ENCODE results near the gene PM20D1. TPM values are rescaled to one million over a fixed set of nuclear protein-coding genes. Genes with fewer than 3 reads are reported as not detected.

The PM20D1 gene
- total and polyA plus RNA-seq, 2 donors from 2014 or later: 0.69 to 1.6 TPM

GRCh38 chr1:205851993-205852392, 2.1 kb upstream of the PM20D1 start:
- Histone ChIP-seq H3K27ac (ENCODE audit: low read depth in 2 of 2, low read length in 2 of 2) (no peak overlapping the region), H3K27me3 (ENCODE audit: control insufficient read depth, insufficient read depth, low read length) (no peaks in the 10 kb centered on the region), H3K9me3 (ENCODE audit: control insufficient read depth in 2 of 3, insufficient read depth in 1 of 3, low read length in 3 of 3) (peaks cover 0 to 11% (median 0%) of the 10 kb centered on the region in 3 donors), H3K4me3 (ENCODE audit: low read length in 3 of 3) (no peak overlapping the region), H3K36me3 (ENCODE audit: control insufficient read depth in 2 of 3, insufficient read depth in 3 of 3, low read length in 3 of 3) (no peaks in the 10 kb centered on the region), H3K9ac (ENCODE audit: low read length in 3 of 3) (no peak overlapping the region), H3K4me1 (ENCODE audit: control insufficient read depth in 2 of 3, insufficient read depth in 2 of 3, low read depth in 1 of 3, low read length in 3 of 3) (no peaks in the 10 kb centered on the region)
- DNase-seq (no peak), FAIRE-seq (no peak)
- intact Hi-C loops (cut with DNase I): no loop called here
- no peak for TF ChIP-seq CTCF (IDR thresholded peaks at IDR 0.05; ENCODE audit: borderline replicate concordance, extremely low read depth, insufficient read depth)

- no peaks in the 10 kb centered on the region for H3K27me3 ChIP-seq (ENCODE audit: control insufficient read depth, insufficient read depth, low read length)
- H3K36me3 ChIP-seq (ENCODE audit: control insufficient read depth in 2 of 3, insufficient read depth in 3 of 3, low read length in 3 of 3): no peaks in the 10 kb centered on the region
- no peaks in the 10 kb centered on the region for H3K4me1 ChIP-seq (ENCODE audit: control insufficient read depth in 2 of 3, insufficient read depth in 2 of 3, low read depth in 1 of 3, low read length in 3 of 3)
- H3K27ac ChIP-seq (ENCODE audit: low read depth in 2 of 2, low read length in 2 of 2): no peak overlapping the region
- DNase-seq (no peak), FAIRE-seq (no peak)
- no peak for TF ChIP-seq CTCF (IDR thresholded peaks at IDR 0.05; ENCODE audit: borderline replicate concordance, extremely low read depth, insufficient read depth)
- no peaks in the 10 kb centered on the region for H3K9me3 ChIP-seq (ENCODE audit: control insufficient read depth in 2 of 3, insufficient read depth in 1 of 3, low read length in 3 of 3)
- intact Hi-C loops (cut with DNase I): no loop called here
- H3K9ac ChIP-seq (ENCODE audit: low read length in 3 of 3): no peak overlapping the region
- H3K4me3 ChIP-seq (ENCODE audit: low read length in 3 of 3): no peak overlapping the region
Observed at GRCh38 chr1:205843036-205843859, 6.7 kb downstream of the PM20D1 start.

- intact Hi-C loops (cut with DNase I): no loop called here
- DNase-seq: no peak
- Histone ChIP-seq H3K9ac (ENCODE audit: low read length in 3 of 3) (no peak overlapping the region), H3K36me3 (ENCODE audit: control insufficient read depth in 2 of 3, insufficient read depth in 3 of 3, low read length in 3 of 3) (no peaks in the 10 kb centered on the region), H3K4me3 (ENCODE audit: low read length in 3 of 3) (no peak overlapping the region), H3K27ac (ENCODE audit: low read depth in 2 of 2, low read length in 2 of 2) (no peak overlapping the region), H3K9me3 (ENCODE audit: control insufficient read depth in 2 of 3, insufficient read depth in 1 of 3, low read length in 3 of 3) (no peaks in the 10 kb centered on the region), H3K27me3 (ENCODE audit: control insufficient read depth, insufficient read depth, low read length) (no peaks in the 10 kb centered on the region), H3K4me1 (ENCODE audit: control insufficient read depth in 2 of 3, insufficient read depth in 2 of 3, low read depth in 1 of 3, low read length in 3 of 3) (no peaks in the 10 kb centered on the region)
- no peak for TF ChIP-seq CTCF (IDR thresholded peaks at IDR 0.05; ENCODE audit: borderline replicate concordance, extremely low read depth, insufficient read depth)
- FAIRE-seq: no peak
Observed at GRCh38 chr1:205842229-205842628, 7.7 kb downstream of the PM20D1 start.

Measured in kidney (tissue), 14 donors.